ENCODE data around the gene ULK3. TPM values are rescaled to one million over a fixed set of nuclear protein-coding genes. Genes with fewer than 3 reads are reported as not detected.

ULK3 gene
- total RNA-seq, 1 donor from 2014 or later, result 40.3 TPM

DNA sequence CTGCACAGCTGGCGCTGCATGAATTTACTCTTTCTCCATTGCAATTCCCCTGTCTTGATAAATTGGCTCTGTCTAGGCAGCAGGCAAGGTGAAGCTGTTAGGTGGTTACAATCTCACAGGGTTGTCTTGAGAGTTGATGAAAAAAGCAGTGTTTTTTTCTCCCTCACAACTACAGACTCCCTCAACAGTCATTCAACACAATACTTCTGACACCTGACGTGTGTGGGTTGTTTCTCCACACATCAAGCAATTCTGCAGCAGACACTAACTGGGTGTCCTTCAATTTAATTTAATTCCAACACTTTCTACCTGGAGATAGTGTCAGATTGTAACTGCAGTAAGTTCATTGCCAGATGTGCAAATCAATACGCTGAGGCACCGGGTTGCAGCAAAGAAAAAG is 35.3 kb upstream of the ULK3 start:
- intact Hi-C loops (cut with DNase I), result no loop called here

DNA sequence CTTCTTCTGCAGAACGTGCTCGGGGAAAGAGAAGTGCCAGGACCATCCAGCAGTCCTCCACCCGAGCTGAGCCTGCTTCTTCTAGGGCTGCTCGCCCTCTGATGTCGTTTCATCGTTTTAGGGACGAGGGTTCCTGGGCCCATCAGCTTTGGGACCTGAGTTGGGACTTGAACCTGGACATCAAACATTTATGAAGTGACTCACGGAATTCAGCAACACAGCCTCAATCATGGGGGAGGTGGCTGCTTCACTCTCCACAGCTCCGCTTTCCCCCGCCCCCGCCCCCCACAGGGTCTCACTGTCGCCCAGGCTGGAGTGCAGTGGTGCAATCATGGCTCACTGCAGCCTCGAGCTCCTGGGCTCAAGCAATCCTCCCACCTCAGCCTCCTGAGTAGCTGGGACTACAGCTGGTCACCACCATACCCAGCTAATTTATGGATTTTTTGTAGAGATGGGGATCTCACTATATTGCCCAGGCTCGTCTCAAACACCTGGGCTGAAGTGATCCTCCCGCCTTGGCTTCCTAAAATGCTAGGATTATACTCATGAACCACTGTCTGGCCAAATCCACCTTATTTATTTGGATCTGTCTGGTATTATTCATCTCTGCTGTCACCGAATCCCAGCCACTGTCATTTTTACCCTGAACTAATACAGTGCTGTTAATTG is 30.9 kb upstream of the ULK3 start:
- intact Hi-C loops (cut with DNase I), result no loop called here
- no peaks in the 10 kb centered on the region for H3K27me3 ChIP-seq (ENCODE audit: low read depth)
- peak; percentile 51 for DNase-seq
- peak overlapping the region; percentile 79 for H3K4me3 ChIP-seq
- peaks cover 43% of the 10 kb centered on the region for H3K4me1 ChIP-seq
- H3K9me3 ChIP-seq, result no peaks in the 10 kb centered on the region
- no peaks in the 10 kb centered on the region for H3K36me3 ChIP-seq
- TF ChIP-seq, protein P1, sequence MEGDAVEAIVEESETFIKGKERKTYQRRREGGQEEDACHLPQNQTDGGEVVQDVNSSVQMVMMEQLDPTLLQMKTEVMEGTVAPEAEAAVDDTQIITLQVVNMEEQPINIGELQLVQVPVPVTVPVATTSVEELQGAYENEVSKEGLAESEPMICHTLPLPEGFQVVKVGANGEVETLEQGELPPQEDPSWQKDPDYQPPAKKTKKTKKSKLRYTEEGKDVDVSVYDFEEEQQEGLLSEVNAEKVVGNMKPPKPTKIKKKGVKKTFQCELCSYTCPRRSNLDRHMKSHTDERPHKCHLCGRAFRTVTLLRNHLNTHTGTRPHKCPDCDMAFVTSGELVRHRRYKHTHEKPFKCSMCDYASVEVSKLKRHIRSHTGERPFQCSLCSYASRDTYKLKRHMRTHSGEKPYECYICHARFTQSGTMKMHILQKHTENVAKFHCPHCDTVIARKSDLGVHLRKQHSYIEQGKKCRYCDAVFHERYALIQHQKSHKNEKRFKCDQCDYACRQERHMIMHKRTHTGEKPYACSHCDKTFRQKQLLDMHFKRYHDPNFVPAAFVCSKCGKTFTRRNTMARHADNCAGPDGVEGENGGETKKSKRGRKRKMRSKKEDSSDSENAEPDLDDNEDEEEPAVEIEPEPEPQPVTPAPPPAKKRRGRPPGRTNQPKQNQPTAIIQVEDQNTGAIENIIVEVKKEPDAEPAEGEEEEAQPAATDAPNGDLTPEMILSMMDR (IDR thresholded peaks at IDR 0.05), result no peak
- peak in 1 of 2 donors; percentile 27 for ATAC-seq
- H3K27ac ChIP-seq, result peak overlapping the region; percentile 98

More for the DNA sequence above, 35.3 kb upstream of the ULK3 start:
- peaks cover 8% of the 10 kb centered on the region for H3K4me1 ChIP-seq
- H3K4me3 ChIP-seq, result no peak overlapping the region
- TF ChIP-seq, protein P1 (IDR thresholded peaks at IDR 0.05), result no peak
- DNase-seq (no peak), ATAC-seq (no peak)
- no peaks in the 10 kb centered on the region for H3K27me3 ChIP-seq (ENCODE audit: low read depth)
- H3K27ac ChIP-seq, result no peak overlapping the region
- no peaks in the 10 kb centered on the region for H3K9me3 ChIP-seq
- no peaks in the 10 kb centered on the region for H3K36me3 ChIP-seq

DNA sequence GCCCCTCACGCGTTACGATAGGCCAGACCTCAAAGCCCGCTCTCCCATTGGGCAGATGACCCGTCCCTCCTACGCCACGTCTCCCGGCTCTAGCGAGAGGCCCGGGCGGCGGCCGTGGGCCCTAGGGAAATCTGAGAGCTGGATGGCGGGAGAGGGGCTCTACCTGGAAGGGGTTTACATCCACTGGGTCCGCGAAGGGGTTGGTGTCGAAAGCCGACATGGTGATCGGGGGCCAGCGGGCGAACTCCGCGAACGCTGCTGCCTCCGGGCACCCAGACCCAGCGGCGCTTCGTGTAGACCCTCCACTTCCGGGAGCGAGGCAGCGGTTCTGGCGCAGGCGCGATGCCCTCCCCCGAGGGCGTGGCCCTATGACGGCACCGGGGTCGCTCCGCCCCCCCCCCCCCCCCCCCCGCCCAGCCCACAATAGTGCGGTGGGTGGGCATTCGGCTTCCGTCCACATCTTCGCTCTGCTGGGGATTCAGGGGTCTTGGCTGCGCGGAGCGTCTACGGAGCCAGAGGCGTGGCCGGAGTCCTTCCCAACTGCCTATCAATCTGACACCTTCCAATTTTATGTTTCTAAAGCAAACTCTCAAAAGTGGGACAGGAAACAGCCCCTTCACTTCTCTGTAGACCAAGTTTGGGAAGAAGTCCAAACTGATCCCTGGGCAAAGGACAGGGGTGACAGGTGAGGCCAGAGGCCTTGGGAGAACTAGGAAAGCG is 30.2 kb upstream of the ULK3 start, which contains the start of gene SCAMP2:
TSS of gene SCAMP2 (minus strand) at position 330 of the 720 bp plus-strand sequence. CDS start at position 220, 110 bp downstream.
- Histone ChIP-seq H3K36me3 (no peaks in the 10 kb centered on the region), H3K4me1 (peaks cover 50% of the 10 kb centered on the region), H3K9me3 (no peaks in the 10 kb centered on the region), H3K4me3 (peak within 1 kb of the TSS; percentile 79), H3K27ac (peak within 1 kb of the TSS; percentile 98), H3K27me3 (ENCODE audit: low read depth) (no peaks in the 10 kb centered on the region)
- TF ChIP-seq, protein P1 (IDR thresholded peaks at IDR 0.05), result no peak
- DNase-seq, result peak; percentile 97
- peak; percentile 96 to 97 for ATAC-seq
- intact Hi-C loops (cut with DNase I), result no loop called here

DNA sequence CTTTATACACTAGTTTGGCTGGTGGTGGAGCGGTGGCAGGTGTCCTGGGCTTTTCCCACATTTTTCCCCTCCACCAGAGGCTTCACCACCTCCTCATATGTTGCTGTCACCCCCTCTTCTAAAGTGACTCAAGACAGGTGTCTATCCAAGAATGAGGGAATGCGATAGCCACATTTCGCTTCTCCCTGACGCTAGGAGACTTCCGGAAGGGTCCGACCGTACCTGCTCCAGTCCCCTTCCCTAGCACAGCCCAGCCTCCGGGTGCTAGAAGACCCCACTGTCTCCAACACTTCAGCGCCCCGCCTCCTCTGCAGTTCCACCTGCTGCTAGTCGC is 29.7 kb upstream of the ULK3 start:
- Histone ChIP-seq H3K36me3 (no peaks in the 10 kb centered on the region), H3K27me3 (ENCODE audit: low read depth) (no peaks in the 10 kb centered on the region), H3K27ac (peak overlapping the region; percentile 98), H3K4me1 (peaks cover 56% of the 10 kb centered on the region), H3K4me3 (peak overlapping the region; percentile 79), H3K9me3 (no peaks in the 10 kb centered on the region)
- ATAC-seq, result no peak
- intact Hi-C loops (cut with DNase I), result no loop called here
- no peak for DNase-seq
- TF ChIP-seq, protein P1 (IDR thresholded peaks at IDR 0.05), result no peak

DNA sequence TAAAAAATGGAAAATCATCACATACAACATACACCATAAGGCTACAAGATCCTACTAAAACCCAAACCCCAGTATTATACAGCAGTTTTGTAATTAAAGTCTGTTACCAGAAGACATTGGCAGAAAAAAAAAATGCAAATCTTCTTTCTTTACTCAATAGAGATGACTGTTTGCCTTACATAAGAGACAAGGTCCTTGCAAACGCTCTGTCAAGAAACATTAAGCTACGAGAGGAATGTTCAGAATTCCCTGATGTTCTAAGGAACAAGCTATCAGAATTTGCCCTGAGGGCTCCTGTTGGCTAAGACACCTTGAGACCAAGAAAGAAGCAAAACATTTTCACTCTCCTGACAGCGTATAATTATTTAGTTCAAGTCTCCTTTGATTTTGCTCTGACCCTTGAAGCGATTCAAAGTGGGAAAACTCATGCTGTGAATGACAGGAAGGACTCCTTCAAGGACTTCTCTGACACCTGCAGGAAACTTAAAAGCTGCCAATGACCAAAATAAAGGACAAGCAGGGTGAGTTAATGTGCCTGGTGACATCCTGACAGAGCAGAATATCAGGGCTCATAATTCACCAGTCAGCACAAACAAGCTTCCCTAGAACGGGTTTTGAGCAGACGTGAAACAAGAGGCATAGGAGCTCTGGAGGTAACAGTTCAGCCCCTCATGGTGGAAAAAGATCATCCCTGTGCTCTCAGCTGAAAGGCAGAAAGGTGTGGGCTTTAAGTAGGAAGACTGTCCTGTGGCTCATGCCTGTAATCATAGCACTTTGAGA is 27.7 kb upstream of the ULK3 start:
- Histone ChIP-seq H3K36me3 (no peaks in the 10 kb centered on the region), H3K4me3 (peak overlapping the region; percentile 9), H3K27ac (peak overlapping the region; percentile 98), H3K27me3 (ENCODE audit: low read depth) (no peaks in the 10 kb centered on the region), H3K9me3 (no peaks in the 10 kb centered on the region), H3K4me1 (peaks cover 72% of the 10 kb centered on the region)
- intact Hi-C loops (cut with DNase I), result no loop called here
- no peak for DNase-seq
- no peak for ATAC-seq
- TF ChIP-seq, protein P1 (IDR thresholded peaks at IDR 0.05), result no peak

Data from lower lobe of right lung (tissue), 2 donors.